Measurements from ENCODE around the gene HS6ST1. TPM values are rescaled to one million over a fixed set of nuclear protein-coding genes. Genes with fewer than 3 reads are reported as not detected.
"Not testable (repeated sequence)": the region's sequence is repeated elsewhere in the genome, so short reads cannot be mapped to it uniquely, and the experiment has no call there.

The HS6ST1 gene
- total and polyA plus RNA-seq, 2 of the 4 experiments (the other 2 are of a cell fraction), result 29.9 to 36.9 TPM

- TF ChIP-seq CHD1 (IDR thresholded peaks at IDR 0.05; ENCODE audit: low read depth, low read length), result no peak
Observed at GRCh38 chr2:128269063-128269989, 49.3 kb downstream of the HS6ST1 start (continued).

- dilution Hi-C loops (cut with HindIII; ENCODE audit: low sequenced_read_pairs, unreplicated experiment); H3K4me3 ChIP-seq (ENCODE audit: insufficient read depth, low read depth, low read length); H3K56ac ChIP-seq (ENCODE audit: extremely low read depth, insufficient read depth, low read length); BruUV-seq (replicated peaks); H4K8ac ChIP-seq (ENCODE audit: low read depth in 2 of 2, low read length in 2 of 2); H3K14ac ChIP-seq (replicated peaks; ENCODE audit: low read depth, low read length); H3K4ac ChIP-seq (ENCODE audit: low read depth, low read length); CTCF ChIA-PET; H3K23ac ChIP-seq (ENCODE audit: low read depth, low read length); H3K27ac ChIP-seq (ENCODE audit: insufficient read depth, low read length); H3K18ac ChIP-seq (ENCODE audit: low read depth, low read length); intact Hi-C loops (cut with micrococcal nuclease); H2AFZ ChIP-seq (replicated peaks; ENCODE audit: low read length, poor library complexity); ATAC-seq (ENCODE audit: low read depth); H2BK20ac ChIP-seq (ENCODE audit: low read depth, low read length); H3K9ac ChIP-seq (ENCODE audit: low read depth, low read length); H3K9me3 ChIP-seq (ENCODE audit: control insufficient read depth, insufficient read depth, low read length); H2AK5ac ChIP-seq (ENCODE audit: low read depth, low read length); H2BK15ac ChIP-seq (ENCODE audit: low read depth, low read length); POLR2A ChIA-PET (ENCODE audit: unreplicated experiment); H4K5ac ChIP-seq (ENCODE audit: low read depth, low read length); in situ Hi-C loops (cut with MboI; ENCODE audit: low sequenced_read_pairs); H3K27me3 ChIP-seq (ENCODE audit: control insufficient read depth, insufficient read depth, low read length); H3K4me2 ChIP-seq (ENCODE audit: low read depth, low read length); H2AK9ac ChIP-seq (replicated peaks; ENCODE audit: low read depth, low read length, poor library complexity); H2BK120ac ChIP-seq (ENCODE audit: low read depth, low read length); H4K91ac ChIP-seq (ENCODE audit: insufficient read depth, low read depth, low read length); H3K4me1 ChIP-seq (ENCODE audit: control insufficient read depth, insufficient read depth, low read length); H2BK5ac ChIP-seq (ENCODE audit: low read depth, low read length, poor library complexity, severe bottlenecking); DNase-seq: not testable (repeated sequence)
- 100% methylated on average over 1 of the region's 23 CpGs; no CpG with 5 or more reads in 1 of the 2 experiments for WGBS, 2 experiments (ENCODE audit: extremely low coverage in 2 of 2, insufficient read length in 1 of 2)
- Histone ChIP-seq H3K9me1 (ENCODE audit: insufficient read depth, low read length) (peaks cover 20% of the 10 kb centered on the region), H3K36me3 (ENCODE audit: control insufficient read depth, insufficient read depth, low read length) (peaks cover 63% of the 10 kb centered on the region; the same call in 1 of the 2 replicates), H3K79me1 (ENCODE audit: low read depth in 1 of 2, low read length in 2 of 2) (peaks cover 30 to 63% of the 10 kb centered on the region in 2 experiments), H4K20me1 (ENCODE audit: insufficient read depth, low read length) (peaks cover 62% of the 10 kb centered on the region)
Observed at GRCh38 chr2:128268611-128269010, 50.1 kb downstream of the HS6ST1 start.

DNA sequence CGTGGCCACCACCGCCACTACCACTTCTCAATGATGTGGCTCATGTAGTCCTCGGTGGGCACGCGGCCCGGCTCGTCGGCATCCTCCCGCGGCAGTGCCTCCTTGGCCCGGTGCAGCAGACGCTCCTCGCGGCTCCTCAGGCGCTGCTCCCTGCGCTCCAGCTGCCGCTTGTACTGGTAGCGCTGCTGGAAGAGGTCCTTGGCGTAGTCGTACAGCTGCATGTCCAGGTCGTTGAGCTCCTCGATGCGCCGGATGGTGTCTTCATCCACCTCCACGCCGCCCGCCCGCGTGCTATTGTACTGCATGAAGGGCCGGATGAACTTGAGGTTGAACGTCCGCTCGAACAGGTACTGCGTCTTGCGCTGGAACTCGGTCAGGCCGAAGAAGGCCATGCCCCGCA, 50.5 kb downstream of the HS6ST1 start:
- H2BK120ac ChIP-seq (ENCODE audit: low read depth, low read length); H4K5ac ChIP-seq (ENCODE audit: low read depth, low read length); H3K4ac ChIP-seq (ENCODE audit: low read depth, low read length); H4K91ac ChIP-seq (ENCODE audit: insufficient read depth, low read depth, low read length); dilution Hi-C loops (cut with HindIII; ENCODE audit: low sequenced_read_pairs, unreplicated experiment); H3K56ac ChIP-seq (ENCODE audit: extremely low read depth, insufficient read depth, low read length); ATAC-seq (ENCODE audit: low read depth); H3K27ac ChIP-seq (ENCODE audit: insufficient read depth, low read length); H3K9ac ChIP-seq (ENCODE audit: low read depth, low read length); H4K8ac ChIP-seq (ENCODE audit: low read depth in 2 of 2, low read length in 2 of 2); DNase-seq; H3K9me3 ChIP-seq (ENCODE audit: control insufficient read depth, insufficient read depth, low read length); H3K4me2 ChIP-seq (ENCODE audit: low read depth, low read length); H2AFZ ChIP-seq (replicated peaks; ENCODE audit: low read length, poor library complexity); CTCF ChIA-PET; BruUV-seq (replicated peaks); H3K4me1 ChIP-seq (ENCODE audit: control insufficient read depth, insufficient read depth, low read length); H2BK5ac ChIP-seq (ENCODE audit: low read depth, low read length, poor library complexity, severe bottlenecking); H3K14ac ChIP-seq (replicated peaks; ENCODE audit: low read depth, low read length); POLR2A ChIA-PET (ENCODE audit: unreplicated experiment); H2AK9ac ChIP-seq (replicated peaks; ENCODE audit: low read depth, low read length, poor library complexity); H3K4me3 ChIP-seq (ENCODE audit: insufficient read depth, low read depth, low read length); H3K27me3 ChIP-seq (ENCODE audit: control insufficient read depth, insufficient read depth, low read length); H3K18ac ChIP-seq (ENCODE audit: low read depth, low read length); in situ Hi-C loops (cut with MboI; ENCODE audit: low sequenced_read_pairs); H2BK20ac ChIP-seq (ENCODE audit: low read depth, low read length); intact Hi-C loops (cut with micrococcal nuclease); H3K23ac ChIP-seq (ENCODE audit: low read depth, low read length); H2BK15ac ChIP-seq (ENCODE audit: low read depth, low read length); H2AK5ac ChIP-seq (ENCODE audit: low read depth, low read length): not testable (repeated sequence)
- 98% methylated on average over 11 of the region's 38 CpGs; no CpG with 5 or more reads in 1 of the 2 experiments for WGBS, 2 experiments (ENCODE audit: extremely low coverage in 2 of 2, insufficient read length in 1 of 2)
- Histone ChIP-seq H4K20me1 (ENCODE audit: insufficient read depth, low read length) (peaks cover 62% of the 10 kb centered on the region), H3K79me1 (ENCODE audit: low read depth in 1 of 2, low read length in 2 of 2) (peaks cover 27 to 59% of the 10 kb centered on the region in 2 experiments), H3K9me1 (ENCODE audit: insufficient read depth, low read length) (peaks cover 16% of the 10 kb centered on the region), H3K36me3 (ENCODE audit: control insufficient read depth, insufficient read depth, low read length) (peaks cover 58% of the 10 kb centered on the region; the same call in 1 of the 2 replicates)

All from IMR-90 (cell line).